DLD1 (cell line): ENCODE measurements around the gene RANBP3.

Experiments
- in situ Hi-C: cut with HindIII; loops from 2 replicates; pipeline ENCODE4 v1.10.0; 2017; ENCODE audit warnings: low sequenced_read_pairs

The RANBP3 gene

GRCh38 chr19:5977785-5978605 lies at the start of gene RANBP3:
Gene RANBP3, minus strand, starts transcription at chr19:5978140. Its CDS starts 58 bp downstream, at chr19:5978082.
- in situ Hi-C loops = no loop called here

GRCh38 chr19:6026390-6027227 lies 48.7 kb upstream of the RANBP3 start:
- in situ Hi-C loops = loop anchor here (25.0 kb wide), 1 partner anchor 261 kb away; the partner anchor contains the start of gene MLLT1

GRCh38 chr19:6024756-6025155 lies 46.8 kb upstream of the RANBP3 start:
- in situ Hi-C loops = loop anchor here (25.0 kb wide), 1 partner anchor 263 kb away; the partner anchor contains the start of gene MLLT1

- in situ Hi-C loops = no loop called here
Measured at GRCh38 chr19:6023936-6024335, 46.0 kb upstream of the RANBP3 start.

GRCh38 chr19:6023085-6023682 lies 45.2 kb upstream of the RANBP3 start:
- in situ Hi-C loops = no loop called here

- in situ Hi-C loops = no loop called here
Measured at GRCh38 chr19:6022570-6023064, 44.7 kb upstream of the RANBP3 start.

GRCh38 chr19:6021878-6022569 lies 44.1 kb upstream of the RANBP3 start:
- in situ Hi-C loops = no loop called here

GRCh38 chr19:6020972-6021805 lies 43.2 kb upstream of the RANBP3 start:
- in situ Hi-C loops = no loop called here

GRCh38 chr19:6020166-6020882 lies 42.4 kb upstream of the RANBP3 start:
- in situ Hi-C loops = no loop called here

- in situ Hi-C loops = no loop called here
Measured at GRCh38 chr19:6018786-6019185, 40.8 kb upstream of the RANBP3 start.

- in situ Hi-C loops = no loop called here
Measured at GRCh38 chr19:6017576-6017975, 39.6 kb upstream of the RANBP3 start.

GRCh38 chr19:6015841-6016545 lies 38.1 kb upstream of the RANBP3 start:
- in situ Hi-C loops = no loop called here

GRCh38 chr19:6014551-6015135 lies 36.7 kb upstream of the RANBP3 start:
- in situ Hi-C loops = no loop called here

GRCh38 chr19:6012426-6013170 lies 34.7 kb upstream of the RANBP3 start:
- in situ Hi-C loops = no loop called here

GRCh38 chr19:6011794-6012193 lies 33.9 kb upstream of the RANBP3 start:
- in situ Hi-C loops = no loop called here

GRCh38 chr19:6011206-6011605 lies 33.3 kb upstream of the RANBP3 start:
- in situ Hi-C loops = no loop called here

- in situ Hi-C loops = no loop called here
Measured at GRCh38 chr19:6010107-6010506, 32.2 kb upstream of the RANBP3 start.
